ENCODE measurements around the gene WDR11. TPM values are rescaled to one million over a fixed set of nuclear protein-coding genes. Genes with fewer than 3 reads are reported as not detected.

WDR11 gene
- total RNA-seq, result 76.7 and 87.8 TPM in 2 replicates

GRCh38 chr10:120850911-120851865 is at the start of gene WDR11:
Gene WDR11, plus strand, starts transcription at chr10:120851362. Its CDS starts 59 bp downstream, at chr10:120851421.

All from hair follicle dermal papilla cell (primary cell).